Measurements from ENCODE around the gene CEP164. TPM values are rescaled to one million over a fixed set of nuclear protein-coding genes. Genes with fewer than 3 reads are reported as not detected.

CEP164 gene
- total RNA-seq, 2 experiments from 2014 or later = 33.0 to 36.7 TPM

GRCh38 chr11:117462183-117462863 lies 134.7 kb downstream of the CEP164 start:
- POLR2A ChIA-PET = no interaction called here
- no peaks in the 10 kb centered on the region for H3K27me3 Mint-ChIP-seq

GRCh38 chr11:117462864-117463247 lies 135.2 kb downstream of the CEP164 start:
- POLR2A ChIA-PET = no interaction called here

More at GRCh38 chr11:117462183-117462863, 134.7 kb downstream of the CEP164 start:
- no peaks in the 10 kb centered on the region for H3K36me3 Mint-ChIP-seq (ENCODE audit: low read depth)
- no peak overlapping the region for H3K27ac ChIP-seq (ENCODE audit: low read depth in 1 of 2, low read length in 2 of 2)
- H3K9me3 ChIP-seq (ENCODE audit: control insufficient read depth in 1 of 2, insufficient read depth in 1 of 2, low read length in 2 of 2) = no peaks in the 10 kb centered on the region
- no peak for DNase-seq
- no peak overlapping the region for H3K27ac Mint-ChIP-seq
- H3K4me3 ChIP-seq (ENCODE audit: low read length) = no peak overlapping the region
- no peak overlapping the region for H3K4me3 Mint-ChIP-seq
- no peaks in the 10 kb centered on the region for H3K36me3 ChIP-seq (ENCODE audit: insufficient read depth, low read length)
- no peaks in the 10 kb centered on the region for H3K27me3 ChIP-seq (ENCODE audit: control insufficient read depth in 1 of 2, insufficient read depth in 2 of 2, low read length in 2 of 2)
- ATAC-seq (ENCODE audit: poor library complexity) = no peak
- H3K4me1 Mint-ChIP-seq (ENCODE audit: low read depth) = no peaks in the 10 kb centered on the region
- no peak for TF ChIP-seq CTCF (IDR thresholded peaks at IDR 0.05)
- no peaks in the 10 kb centered on the region for H3K9me3 Mint-ChIP-seq
- no peaks in the 10 kb centered on the region for H3K4me1 ChIP-seq (ENCODE audit: insufficient read depth, low read length)
- intact Hi-C loops (cut with DNase I, micrococcal nuclease) = no loop called here
- CTCF ChIA-PET = no interaction called here

More at GRCh38 chr11:117462864-117463247, 135.2 kb downstream of the CEP164 start:
- DNase-seq (no peak), ATAC-seq (ENCODE audit: poor library complexity) (no peak)
- Histone ChIP-seq H3K9me3 (ENCODE audit: control insufficient read depth in 1 of 2, insufficient read depth in 1 of 2, low read length in 2 of 2) (no peaks in the 10 kb centered on the region), H3K4me1 (ENCODE audit: insufficient read depth, low read length) (no peaks in the 10 kb centered on the region), H3K36me3 (ENCODE audit: insufficient read depth, low read length) (no peaks in the 10 kb centered on the region), H3K27me3 (ENCODE audit: control insufficient read depth in 1 of 2, insufficient read depth in 2 of 2, low read length in 2 of 2) (no peaks in the 10 kb centered on the region), H3K27ac (ENCODE audit: low read depth in 1 of 2, low read length in 2 of 2) (no peak overlapping the region), H3K4me3 (ENCODE audit: low read length) (no peak overlapping the region)
- TF ChIP-seq CTCF (IDR thresholded peaks at IDR 0.05) = no peak
- intact Hi-C loops (cut with DNase I, micrococcal nuclease) = no loop called here
- Mint-ChIP-seq H3K36me3 (ENCODE audit: low read depth) (no peaks in the 10 kb centered on the region), H3K27me3 (no peaks in the 10 kb centered on the region), H3K4me1 (ENCODE audit: low read depth) (no peaks in the 10 kb centered on the region), H3K9me3 (no peaks in the 10 kb centered on the region), H3K27ac (no peak overlapping the region), H3K4me3 (no peak overlapping the region)
- CTCF ChIA-PET = no interaction called here

Other genes starting within 250 kb of the CEP164 start
- 10 to 100 TPM; 81.4 to 86.1 TPM for gene SIK3, start 229.4 kb upstream of the CEP164 start, total RNA-seq
- 10 to 100 TPM; 44.3 to 45.6 TPM for gene PAFAH1B2, start 183.6 kb upstream of the CEP164 start, total RNA-seq
- 100 to 1,000 TPM; 197 to 200 TPM for gene SIDT2, start 149.1 kb upstream of the CEP164 start, total RNA-seq
- gene TAGLN, start 128.5 kb upstream of the CEP164 start, total RNA-seq = 1 to 10 TPM; 8.4 to 9.5 TPM
- 100 to 1,000 TPM; 229 to 247 TPM for gene PCSK7, start 95.8 kb upstream of the CEP164 start, total RNA-seq
- 10 to 100 TPM; 12.9 to 15.8 TPM for gene RNF214, start 95.2 kb upstream of the CEP164 start, total RNA-seq
- 1 to 10 TPM in 1 of 2 experiments, under 1 TPM in 1; 0.99 to 1.2 TPM for gene BACE1-AS, start 36.5 kb upstream of the CEP164 start, total RNA-seq
- gene BACE1, start 11.6 kb upstream of the CEP164 start, total RNA-seq = under 1 TPM; 0.38 to 0.59 TPM